Cardiac septum (tissue), 1 donor: ENCODE results near the gene TTC16. TPM values are rescaled to one million over a fixed set of nuclear protein-coding genes. Genes with fewer than 3 reads are reported as not detected.

ENCODE experiments used
- DNase-seq: peaks from one replicate; pipeline ENCODE4 v3.0.0-alpha.2; 2020; ENCODE audit warnings: low spot score
- intact Hi-C: fragments of 100-400 bp; cut with DNase I; formaldehyde crosslinking; loops from one replicate; pipeline ENCODE4 v1.14.0; 2022
- total RNA-seq: library from RNA; stranded (reverse); fragmentation: NEBNext Ultra II Directional; extraction: Animal tissue kit (Norgen Biotek cat#: 25700); gene quantifications from one replicate; pipeline ENCODE4 v1.2.1, GENCODE V29; 2021
- donor health status: DM: no; HTN: no; CAD: no.

The TTC16 gene
- total RNA-seq, 1 donor from 2014 or later, result 0.16 TPM

DNA sequence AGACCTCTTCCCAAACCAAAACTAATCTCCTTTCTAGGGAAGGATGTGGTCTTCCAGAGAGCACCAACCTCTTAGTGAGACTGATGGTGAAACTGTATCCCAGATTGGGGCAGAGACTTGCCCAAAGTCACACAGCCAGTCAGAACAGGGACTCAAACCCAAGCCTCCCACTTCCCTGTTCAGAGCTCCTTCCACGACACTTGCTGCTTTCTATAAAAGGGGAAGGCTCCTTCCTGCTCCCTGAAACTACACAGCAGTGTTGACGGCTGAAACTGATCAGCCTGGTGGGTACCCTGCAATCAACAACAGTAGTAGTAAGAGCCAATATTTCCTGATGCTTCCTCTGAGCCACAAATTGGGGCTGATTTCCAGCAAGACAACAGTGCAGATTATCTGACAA lies 17.7 kb downstream of the TTC16 start:
- DNase-seq, result no peak
- intact Hi-C loops, result loop anchor here (1.0 to 5.0 kb wide), 3 partner anchors 121 to 185 kb away; partner anchors contain the start of gene STXBP1

DNA sequence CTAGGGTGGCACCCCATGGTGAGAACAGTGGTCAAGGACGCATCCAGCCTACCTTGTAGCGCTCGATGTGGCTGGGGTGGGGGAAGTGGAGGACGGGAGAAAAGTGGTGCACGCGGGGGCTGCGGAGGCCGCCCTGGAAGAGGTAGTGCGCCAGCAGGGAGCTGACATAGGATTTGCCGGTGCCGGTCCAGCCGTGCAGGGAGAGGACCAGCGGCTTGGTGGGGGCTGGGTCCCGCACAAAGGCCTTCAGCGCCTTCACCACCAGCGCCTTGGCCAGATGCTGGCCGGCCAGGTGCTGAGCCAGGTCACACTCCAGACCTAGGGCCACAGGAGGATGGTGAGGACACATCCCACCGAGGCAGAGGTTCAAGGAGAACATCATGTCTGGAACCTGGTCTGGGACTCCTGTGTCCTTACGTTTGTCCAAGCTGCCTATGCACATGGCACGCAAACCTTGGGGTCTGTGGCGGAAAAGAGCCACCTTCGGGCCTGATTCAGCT lies 18.4 kb downstream of the TTC16 start:
- intact Hi-C loops, result loop anchor here (1.0 to 5.0 kb wide), 3 partner anchors 122 to 185 kb away; partner anchors contain the start of gene STXBP1
- DNase-seq, result no peak

DNA sequence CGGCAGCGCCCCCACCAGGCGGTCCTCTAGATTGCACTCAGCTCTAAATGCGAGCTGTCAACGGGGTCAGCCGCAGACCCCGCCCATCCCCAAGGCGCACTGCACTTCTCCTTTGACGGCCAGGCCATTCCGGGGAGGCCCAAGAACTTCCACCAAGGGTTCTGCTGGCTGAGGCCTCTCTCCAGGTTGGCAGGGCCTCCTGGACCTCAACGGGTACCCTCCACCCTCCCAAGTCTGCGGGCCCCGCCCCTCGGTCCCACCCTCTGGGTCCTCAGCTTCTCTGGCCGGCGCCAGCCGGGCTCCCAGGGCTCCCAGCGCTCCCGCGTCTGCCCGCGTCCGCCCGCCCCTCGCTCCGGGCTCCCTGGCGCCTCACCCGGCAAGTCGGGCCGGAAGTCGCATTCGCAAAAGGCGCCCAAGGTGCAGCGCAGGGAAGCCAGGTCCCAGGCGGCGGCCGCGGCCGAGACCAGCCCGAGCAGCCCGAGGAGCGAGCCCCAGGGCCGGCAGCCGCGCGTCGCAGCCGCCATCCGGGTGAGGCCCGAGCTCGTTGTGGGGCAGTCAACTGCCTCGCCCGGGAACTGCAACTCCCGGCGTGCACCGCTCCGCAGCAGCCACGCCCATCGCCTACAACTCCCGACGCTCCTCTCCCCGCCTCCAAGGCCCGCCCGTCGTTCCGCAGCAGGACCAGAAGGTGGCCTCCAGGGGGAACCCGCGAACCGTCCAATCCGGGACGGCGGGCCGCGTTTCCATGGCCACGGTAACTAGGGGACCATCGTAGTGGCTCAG lies 19.1 kb downstream of the TTC16 start, which contains the start of gene TOR2A:
TOR2A (minus strand) TSS at position 548 of the 783 bp plus-strand sequence; CDS start at position 524, 24 bp downstream.
- peak; percentile 98 for DNase-seq
- intact Hi-C loops, result loop anchor here (1.0 to 5.0 kb wide), 5 partner anchors 50 to 184 kb away; partner anchors contain the start of gene STXBP1

DNA sequence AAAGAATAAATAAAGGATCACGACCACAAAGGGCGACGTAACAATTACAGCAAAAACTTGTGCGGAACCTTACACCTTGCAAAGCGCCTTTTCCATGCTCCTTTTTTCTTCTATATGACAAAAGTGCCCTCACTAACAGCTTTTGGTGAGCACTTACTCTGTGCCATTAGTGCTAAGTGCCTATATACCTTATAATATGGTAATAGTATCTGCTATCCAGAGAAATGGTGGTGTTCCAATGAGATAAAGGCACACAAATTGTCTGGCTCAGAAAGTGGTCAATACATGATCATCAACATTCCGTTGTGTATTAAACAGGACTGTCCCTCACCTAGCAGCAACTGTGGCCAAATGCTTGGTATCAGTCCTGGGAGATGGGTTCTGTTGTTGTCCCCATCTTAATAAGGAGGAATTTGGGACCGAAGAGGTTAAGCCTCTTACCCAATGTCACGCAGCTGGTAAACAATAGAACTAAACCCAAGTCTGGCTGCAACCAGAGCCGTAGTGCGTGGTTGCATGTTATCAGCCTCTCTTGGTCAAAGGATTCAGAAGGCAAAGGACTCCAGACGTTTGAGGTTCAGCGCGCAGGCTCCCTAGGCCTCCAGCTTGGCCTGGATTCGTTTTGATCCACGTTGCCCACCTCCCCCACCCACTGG lies 19.8 kb downstream of the TTC16 start:
- intact Hi-C loops, result loop anchor here (1.0 to 5.0 kb wide), 3 partner anchors 50 to 183 kb away; no protein-coding TSS in a partner anchor
- DNase-seq, result no peak

DNA sequence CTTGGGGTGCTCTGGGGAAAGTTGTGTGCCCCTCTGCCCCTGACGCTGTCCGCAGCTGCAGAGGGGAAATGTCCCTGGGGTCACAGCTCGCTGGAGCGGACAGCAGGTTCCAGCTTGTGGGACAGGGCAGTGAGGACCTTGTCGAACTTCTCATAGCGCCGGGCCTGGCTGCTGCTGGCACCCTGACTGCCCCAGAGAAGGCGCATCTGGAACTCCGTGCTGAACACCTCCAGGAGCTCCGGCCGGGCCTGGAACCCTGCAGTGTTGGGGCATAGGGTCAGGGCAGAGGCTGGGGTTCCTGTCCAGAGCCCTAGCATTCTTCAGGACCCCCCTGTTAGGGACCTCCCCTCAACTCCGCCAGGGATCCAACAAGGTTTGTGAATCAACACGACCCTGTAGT lies 22.8 kb downstream of the TTC16 start:
- DNase-seq, result no peak
- intact Hi-C loops, result loop anchor here (5.0 kb wide), 1 partner anchor 134 kb away; no protein-coding TSS in a partner anchor

DNA sequence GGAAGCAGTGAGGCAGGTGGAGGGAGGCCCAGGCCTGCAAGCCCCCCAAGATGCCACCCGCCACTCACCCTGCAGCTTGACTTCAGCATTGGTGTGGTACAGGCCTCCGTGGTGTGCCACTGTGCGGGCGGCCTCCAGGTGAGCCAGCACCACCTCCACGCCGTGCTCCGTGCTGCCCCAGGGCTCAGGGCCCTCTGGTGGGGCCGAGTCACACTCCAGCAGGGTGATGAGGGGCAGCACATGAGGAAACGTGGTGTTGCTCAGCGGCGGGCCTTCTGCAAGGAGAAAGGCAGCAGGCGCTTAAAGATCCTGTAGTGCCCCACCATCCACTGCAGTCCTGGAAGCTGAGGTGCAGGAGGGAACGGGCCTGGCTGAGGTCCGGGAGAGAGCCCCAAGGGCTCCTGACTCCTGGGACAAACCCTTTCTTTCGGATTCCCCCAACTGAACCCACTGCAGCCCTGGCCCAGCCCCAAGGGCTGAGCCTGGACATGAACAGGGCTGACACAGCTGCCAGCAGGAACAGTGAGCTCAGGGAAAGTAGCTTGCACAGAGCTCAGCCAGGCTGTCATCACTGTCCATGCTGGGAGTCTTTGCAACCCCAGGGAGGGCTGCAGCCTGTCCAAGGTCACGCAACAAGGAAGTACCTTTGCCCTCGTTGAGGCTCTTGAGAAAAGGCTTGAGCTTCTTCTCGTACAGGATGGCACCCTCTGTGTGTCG lies 23.9 kb downstream of the TTC16 start:
- no peak for DNase-seq
- intact Hi-C loops, result loop anchor here (5.0 kb wide), 1 partner anchor 133 kb away; no protein-coding TSS in a partner anchor

DNA sequence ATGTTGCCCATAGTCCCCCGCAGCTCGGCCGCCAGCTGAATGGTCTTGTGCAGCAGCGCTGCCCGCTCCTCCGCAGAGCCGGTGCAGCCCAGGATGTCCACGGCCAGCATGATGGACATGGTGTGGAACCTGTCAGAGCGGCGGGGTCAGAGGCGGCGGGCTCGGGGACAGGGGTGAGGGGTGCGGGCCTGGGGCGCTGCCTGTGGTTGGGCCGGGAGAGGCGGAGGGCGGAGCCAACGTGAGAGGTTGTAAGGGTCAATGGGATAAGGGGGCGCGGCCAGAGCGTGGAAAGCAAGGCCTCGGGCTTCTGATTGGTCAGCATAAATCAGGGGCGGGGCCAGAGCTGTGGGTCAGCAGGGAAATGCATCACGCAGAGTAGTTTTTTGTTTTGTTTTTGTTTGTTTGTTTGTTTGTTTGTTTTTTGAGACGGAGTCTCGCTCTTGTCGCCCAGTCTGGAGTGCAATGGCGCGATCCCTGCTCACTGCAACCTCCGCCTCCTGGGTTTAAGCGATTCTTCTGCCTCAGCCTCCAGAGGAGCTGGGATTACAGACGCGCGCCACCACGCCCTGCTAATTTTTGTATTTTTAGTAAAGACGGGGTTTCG lies 26.1 kb downstream of the TTC16 start:
- intact Hi-C loops, result no loop called here
- DNase-seq, result peak; percentile 88

DNA sequence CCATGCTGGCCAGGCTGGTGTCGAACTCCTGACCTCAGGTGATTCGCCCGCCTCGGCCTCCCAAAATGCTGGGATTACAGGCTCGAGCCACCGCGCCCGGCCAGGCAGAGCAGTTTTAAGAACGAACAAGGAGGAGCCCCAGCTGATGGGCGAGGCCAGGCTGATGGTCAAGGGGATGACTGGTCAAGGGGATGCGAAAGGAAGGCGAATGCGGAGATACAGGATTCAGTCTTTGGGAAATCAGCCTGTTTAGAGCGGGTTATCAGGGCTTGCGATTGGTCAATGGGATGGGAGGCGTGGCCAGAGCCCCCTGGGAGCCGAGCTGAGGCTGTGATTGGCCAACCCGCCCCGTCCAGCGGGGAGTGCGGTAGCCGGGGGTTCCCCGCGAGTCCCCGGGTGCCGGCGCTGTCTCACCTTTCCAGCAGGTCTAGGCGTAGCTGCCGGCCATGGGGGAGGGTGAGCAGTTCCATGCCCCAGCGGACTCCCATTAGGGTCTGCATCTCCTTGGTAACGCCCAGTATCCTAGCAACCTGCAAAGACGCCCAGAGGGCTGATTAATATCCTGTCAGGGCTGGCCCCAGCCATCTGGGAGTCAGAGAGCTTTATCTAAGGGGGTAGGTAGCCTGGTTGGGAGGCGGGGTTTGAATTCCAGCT lies 26.7 kb downstream of the TTC16 start:
- intact Hi-C loops, result no loop called here
- no peak for DNase-seq

DNA sequence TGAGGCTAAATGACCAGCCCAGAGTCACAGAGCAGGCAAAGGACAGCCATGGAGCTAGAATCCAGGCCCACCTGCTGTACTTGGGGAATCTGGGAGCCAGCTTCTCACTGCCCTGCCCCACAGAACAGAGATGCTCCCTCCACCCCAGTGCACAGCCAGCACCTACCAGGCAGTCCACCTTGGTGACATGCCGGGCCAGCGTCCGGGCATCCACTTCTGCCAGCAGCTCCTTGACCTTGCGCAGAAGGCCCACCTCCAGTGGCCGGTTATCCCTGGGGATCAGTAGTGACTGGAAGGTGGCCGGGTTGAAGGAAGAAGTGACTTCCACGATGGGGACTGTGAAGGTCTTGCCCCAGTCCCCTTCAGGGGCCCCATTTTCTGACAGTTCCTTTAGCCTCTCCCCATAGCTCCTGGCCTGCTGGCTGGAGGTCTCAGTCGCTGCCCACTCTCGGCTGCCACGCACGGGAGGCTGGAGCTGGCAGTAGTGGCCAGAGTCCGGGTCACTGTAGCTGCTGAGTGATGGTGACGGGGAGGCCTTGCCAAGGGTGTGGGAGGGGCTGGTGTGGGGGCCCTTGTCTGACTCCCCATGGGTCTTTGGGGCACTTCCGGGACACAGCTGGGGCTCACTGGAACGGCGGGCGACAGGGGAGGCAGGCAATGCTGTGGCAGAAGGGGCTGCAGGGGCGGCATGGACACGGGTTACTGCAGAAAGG lies 28.7 kb downstream of the TTC16 start:
- no peak for DNase-seq
- intact Hi-C loops, result no loop called here

DNA sequence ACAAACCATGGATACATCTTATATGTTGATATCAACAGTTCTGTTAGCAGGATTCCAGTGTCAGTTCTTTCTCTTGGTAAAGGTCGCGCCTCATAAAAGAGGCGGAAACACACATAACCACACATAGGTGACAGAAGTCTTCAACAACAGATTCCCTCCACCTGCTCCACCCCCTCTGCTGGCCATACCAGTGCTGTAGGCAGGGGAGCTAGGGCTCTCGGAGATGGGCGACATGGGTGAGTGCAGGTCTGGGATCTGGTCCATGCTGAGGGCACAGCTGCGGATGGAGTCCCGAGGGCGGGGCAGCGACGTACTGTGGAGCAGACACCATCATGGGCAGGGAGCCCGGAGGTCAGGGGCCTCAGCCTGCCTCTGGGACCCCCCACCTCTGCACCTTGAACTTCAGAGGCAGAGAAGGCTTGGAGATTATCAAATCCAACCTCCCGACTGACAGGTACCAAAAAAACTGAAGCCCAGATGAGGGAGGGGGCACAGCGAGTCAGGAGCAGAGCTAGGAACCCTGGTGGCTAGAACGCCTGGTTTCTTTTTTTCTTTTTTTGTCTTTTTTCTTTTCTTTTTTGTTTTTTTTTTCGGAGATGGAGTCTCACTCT lies 31.2 kb downstream of the TTC16 start:
- no peak for DNase-seq
- intact Hi-C loops, result no loop called here

DNA sequence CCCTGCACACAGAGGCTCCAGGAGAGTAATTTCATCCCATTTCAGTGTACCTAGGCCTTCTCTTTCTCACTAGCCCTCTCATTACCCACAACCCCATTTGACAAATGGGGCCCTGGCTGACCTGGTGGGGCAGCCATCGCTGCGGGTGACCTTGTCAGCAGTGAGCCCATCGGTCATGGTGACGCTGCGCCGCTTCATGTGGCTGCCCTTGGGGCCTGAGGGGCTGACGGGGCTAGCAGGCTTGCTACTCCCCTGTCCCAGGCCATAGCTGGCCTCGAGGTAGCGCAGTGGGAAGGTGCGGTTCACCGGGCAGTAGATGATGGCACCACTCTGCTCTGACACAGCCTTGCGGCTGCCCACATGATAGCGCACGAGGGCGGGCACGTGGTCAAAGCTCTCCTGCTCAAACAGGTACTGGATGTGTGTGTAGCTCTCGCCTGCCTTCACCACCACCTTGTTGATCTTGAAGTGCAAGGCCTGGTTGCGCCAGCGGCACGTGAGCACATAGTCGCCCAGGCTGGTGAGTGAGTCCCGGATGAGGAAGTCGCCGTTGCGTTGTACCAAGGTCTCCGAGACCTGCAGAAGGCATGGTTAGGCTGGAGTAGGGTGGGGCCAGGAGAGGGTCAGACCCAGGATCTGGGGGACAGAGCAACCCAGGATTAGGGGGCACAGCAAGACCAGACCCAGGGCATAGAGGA lies 33.4 kb downstream of the TTC16 start:
- DNase-seq, result no peak
- intact Hi-C loops, result no loop called here

DNA sequence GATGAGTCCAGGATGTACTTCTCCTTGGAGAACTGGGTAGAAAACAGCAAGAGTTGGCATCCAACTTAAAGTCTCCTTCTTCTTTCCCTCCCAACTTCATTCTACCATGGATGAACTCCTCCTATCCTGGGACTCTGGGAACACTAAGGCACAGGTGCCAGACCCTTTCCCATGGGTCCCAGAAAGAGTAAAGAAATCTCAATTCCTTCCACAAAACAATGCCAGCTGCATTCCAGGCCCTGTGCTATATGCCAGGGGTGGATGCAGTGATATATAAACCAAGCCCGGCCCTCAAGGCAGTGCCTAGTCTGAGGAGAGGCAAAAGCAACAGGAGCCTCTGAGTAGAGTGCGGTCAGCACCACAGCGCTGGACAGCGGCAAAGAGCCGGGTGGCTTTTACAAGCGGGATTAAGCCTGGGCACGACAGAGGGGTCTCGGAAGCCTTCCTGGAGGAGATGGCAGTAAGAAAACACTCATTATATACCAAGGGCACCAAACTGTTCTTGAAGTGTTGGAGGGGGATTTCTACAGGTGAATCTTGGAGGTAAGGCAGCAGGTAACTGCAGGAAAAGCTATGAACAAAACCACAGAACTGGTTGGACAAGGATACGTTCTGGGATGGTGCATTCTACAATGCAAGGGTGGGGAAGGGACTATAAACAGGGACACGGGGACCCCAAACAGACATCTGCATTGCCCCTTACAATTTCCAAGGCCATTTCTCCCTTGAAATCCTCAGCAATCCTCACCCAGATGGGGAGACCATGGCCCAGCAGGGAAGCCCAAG lies 35.6 kb downstream of the TTC16 start:
- intact Hi-C loops, result no loop called here
- no peak for DNase-seq

DNA sequence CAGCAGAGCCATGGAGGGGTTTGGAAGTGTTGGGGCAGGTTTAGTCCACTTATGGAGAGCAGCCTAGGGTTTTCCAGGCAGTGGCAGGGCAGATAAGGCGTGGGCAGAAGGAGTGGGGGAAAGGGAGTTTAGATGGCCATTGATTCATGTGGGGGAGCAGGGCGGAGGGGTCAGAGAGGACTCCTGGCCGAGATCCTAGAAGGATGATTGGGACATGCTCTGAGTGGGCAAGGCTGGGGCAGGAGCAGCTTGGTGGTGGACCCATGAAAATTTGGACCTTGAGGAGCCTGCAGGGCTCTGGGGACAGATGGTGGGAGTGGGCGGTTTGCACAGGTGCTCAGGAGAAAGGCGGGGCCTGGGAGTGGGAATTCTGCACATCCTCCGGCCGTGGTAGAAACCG lies 37.3 kb downstream of the TTC16 start:
- DNase-seq, result no peak

DNA sequence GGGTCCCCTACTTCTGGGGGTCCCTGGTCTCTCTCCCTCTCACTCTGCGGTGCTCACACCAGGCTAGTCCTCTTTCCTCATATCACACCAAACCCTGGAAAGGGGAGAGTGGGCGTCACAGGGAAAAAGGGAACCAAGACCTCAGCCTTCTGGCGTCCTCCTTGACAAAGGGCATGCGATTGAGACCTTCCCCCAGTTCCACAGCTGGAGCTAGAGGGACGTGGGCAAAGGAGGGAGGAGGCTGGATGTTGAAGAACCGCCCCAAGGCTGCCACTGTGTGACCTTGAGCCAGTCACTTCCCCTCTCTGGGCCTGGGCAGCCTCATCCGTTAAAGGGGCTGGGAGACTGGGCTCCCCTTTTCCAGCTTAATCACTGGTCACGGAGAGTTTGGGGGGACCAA lies 37.7 kb downstream of the TTC16 start:
- intact Hi-C loops, result no loop called here
- no peak for DNase-seq

More for the DNA sequence above, 37.3 kb downstream of the TTC16 start:
- intact Hi-C loops, result no loop called here

DNA sequence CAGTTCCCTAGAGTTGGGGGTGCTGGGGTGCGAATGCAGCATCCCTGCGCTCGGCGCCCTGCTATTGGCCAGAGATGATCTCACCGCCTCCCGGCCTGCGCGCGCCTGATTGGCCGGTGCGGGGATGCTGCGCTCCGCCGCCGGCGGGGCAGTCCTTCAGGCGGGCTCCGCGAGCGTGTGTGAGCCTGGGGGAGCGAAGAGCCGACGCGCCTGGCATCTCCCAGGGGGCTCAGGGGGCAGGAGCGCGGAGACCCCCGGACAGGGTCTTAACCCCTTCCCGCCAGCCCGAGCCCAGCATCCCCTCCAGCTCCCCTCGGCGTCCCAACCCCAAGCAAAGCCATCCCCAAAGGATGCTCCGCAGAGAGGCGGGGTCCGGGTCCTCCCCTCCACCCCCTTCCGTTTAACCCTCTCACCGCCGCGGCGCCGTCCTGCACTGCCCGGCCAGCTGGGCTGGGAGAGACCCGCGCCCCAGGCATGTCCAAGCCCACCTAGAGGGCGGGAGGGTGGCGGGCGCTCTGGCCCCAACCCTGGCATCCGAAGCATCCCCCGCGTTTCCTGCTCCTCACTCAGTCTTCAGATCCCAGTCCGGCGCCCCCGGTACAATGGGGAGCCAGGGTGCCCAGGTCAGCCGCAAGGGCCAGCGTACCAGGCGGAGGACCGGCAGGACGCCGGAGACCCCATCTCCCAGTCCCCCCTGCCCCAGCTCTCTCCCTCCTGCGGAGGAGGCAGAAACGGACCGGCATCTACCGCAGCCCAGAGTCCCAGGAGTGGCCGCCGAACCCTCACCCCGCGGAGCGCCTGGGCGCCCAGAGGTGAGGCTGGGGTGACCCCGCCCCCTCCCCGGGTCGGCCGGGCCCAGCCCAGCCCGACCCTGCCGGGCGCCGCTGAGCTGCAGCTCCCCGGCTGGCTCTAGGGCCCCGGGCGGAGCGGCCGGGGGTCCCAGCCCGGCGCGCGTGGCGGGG lies 38.5 kb downstream of the TTC16 start:
- no peak for DNase-seq
- intact Hi-C loops, result no loop called here
